ENCODE data around the gene LRRC75B.
"Not testable (repeated sequence)": the region's sequence is repeated elsewhere in the genome, so short reads cannot be mapped to it uniquely, and the experiment has no call there.

The LRRC75B gene

GRCh38 chr22:24595863-24596262 is 3.0 kb upstream of the LRRC75B start:
- no peak for DNase-seq (ENCODE audit: low read depth)
- TF ChIP-seq, protein P1, sequence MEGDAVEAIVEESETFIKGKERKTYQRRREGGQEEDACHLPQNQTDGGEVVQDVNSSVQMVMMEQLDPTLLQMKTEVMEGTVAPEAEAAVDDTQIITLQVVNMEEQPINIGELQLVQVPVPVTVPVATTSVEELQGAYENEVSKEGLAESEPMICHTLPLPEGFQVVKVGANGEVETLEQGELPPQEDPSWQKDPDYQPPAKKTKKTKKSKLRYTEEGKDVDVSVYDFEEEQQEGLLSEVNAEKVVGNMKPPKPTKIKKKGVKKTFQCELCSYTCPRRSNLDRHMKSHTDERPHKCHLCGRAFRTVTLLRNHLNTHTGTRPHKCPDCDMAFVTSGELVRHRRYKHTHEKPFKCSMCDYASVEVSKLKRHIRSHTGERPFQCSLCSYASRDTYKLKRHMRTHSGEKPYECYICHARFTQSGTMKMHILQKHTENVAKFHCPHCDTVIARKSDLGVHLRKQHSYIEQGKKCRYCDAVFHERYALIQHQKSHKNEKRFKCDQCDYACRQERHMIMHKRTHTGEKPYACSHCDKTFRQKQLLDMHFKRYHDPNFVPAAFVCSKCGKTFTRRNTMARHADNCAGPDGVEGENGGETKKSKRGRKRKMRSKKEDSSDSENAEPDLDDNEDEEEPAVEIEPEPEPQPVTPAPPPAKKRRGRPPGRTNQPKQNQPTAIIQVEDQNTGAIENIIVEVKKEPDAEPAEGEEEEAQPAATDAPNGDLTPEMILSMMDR (IDR thresholded peaks at IDR 0.05; ENCODE audit: low read length, missing control alignments) = no peak
- H3K4me3 ChIP-seq (replicated peaks; ENCODE audit: low read depth, low read length) = no peak overlapping the region

GRCh38 chr22:24595228-24595627 is 2.4 kb upstream of the LRRC75B start:
- H3K4me3 ChIP-seq (replicated peaks; ENCODE audit: low read depth, low read length) = no peak overlapping the region
- no peak for DNase-seq (ENCODE audit: low read depth)
- TF ChIP-seq, protein P1 (IDR thresholded peaks at IDR 0.05; ENCODE audit: low read length, missing control alignments) = no peak

GRCh38 chr22:24594569-24595120 is 1.8 kb upstream of the LRRC75B start:
- no peak for DNase-seq (ENCODE audit: low read depth)
- H3K4me3 ChIP-seq (replicated peaks; ENCODE audit: low read depth, low read length) = no peak overlapping the region
- TF ChIP-seq, protein P1 (IDR thresholded peaks at IDR 0.05; ENCODE audit: low read length, missing control alignments) = no peak

- DNase-seq (ENCODE audit: low read depth) = no peak
- TF ChIP-seq, protein P1 (IDR thresholded peaks at IDR 0.05; ENCODE audit: low read length, missing control alignments) = no peak
Measured at GRCh38 chr22:24593836-24594568, 1.1 kb upstream of the LRRC75B start.

GRCh38 chr22:24593559-24593835 is 624 bp upstream of the LRRC75B start:
- H3K4me3 ChIP-seq (replicated peaks; ENCODE audit: low read depth, low read length) = peak overlapping the region; percentile 62
- not testable (repeated sequence) for DNase-seq (ENCODE audit: low read depth)

More at GRCh38 chr22:24593836-24594568, 1.1 kb upstream of the LRRC75B start:
- no peak overlapping the region for H3K4me3 ChIP-seq (replicated peaks; ENCODE audit: low read depth, low read length)

- H3K4me3 ChIP-seq (replicated peaks; ENCODE audit: low read depth, low read length) = peak overlapping the region; percentile 62
- TF ChIP-seq, protein P1 (IDR thresholded peaks at IDR 0.05; ENCODE audit: low read length, missing control alignments) = no peak
- DNase-seq (ENCODE audit: low read depth) = no peak
Measured at GRCh38 chr22:24592058-24592850, 619 bp downstream of the LRRC75B start.

GRCh38 chr22:24591286-24591830 is 1.5 kb downstream of the LRRC75B start:
- no peak overlapping the region for H3K4me3 ChIP-seq (replicated peaks; ENCODE audit: low read depth, low read length)
- TF ChIP-seq, protein P1 (IDR thresholded peaks at IDR 0.05; ENCODE audit: low read length, missing control alignments) = no peak
- DNase-seq (ENCODE audit: low read depth) = no peak

Measured in fibroblast of pulmonary artery (primary cell).